22Rv1 (cell line): ENCODE measurements around the gene CENPV.

ENCODE experiments used
- ZFX ChIP-seq: fragments of 450-650 bp; IDR thresholded peaks from 2 replicates; pipeline ENCODE4 v1.6.1; 2017; ENCODE audit warnings: antibody characterized with exemption, borderline replicate concordance
- TF ChIP-seq, protein P1 (sequence below): fragments of 450-650 bp; IDR thresholded peaks from 2 replicates; pipeline ENCODE4 v1.5.1; 2017; ENCODE audit warnings: mild to moderate bottlenecking

DNA sequence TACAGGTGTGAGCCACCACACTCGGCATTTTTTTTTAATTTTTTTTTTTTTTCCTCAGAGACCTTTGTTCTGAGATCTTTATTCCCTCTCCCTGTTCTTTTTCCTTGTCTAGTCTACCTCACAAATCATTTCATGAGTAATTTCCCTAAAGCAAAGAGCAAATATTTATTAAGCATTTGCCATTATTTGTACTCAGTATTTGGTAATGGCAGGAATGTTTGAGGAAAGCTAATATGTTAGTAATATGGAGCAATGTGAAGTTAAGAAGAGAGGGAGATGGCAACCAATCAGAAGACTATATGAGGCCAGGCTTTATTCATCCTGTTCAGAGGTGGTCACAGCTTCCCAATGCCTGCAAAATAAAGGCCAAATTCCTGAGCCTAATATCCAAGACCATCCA lies 13.3 kb downstream of the CENPV start:
- TF ChIP-seq, protein P1, sequence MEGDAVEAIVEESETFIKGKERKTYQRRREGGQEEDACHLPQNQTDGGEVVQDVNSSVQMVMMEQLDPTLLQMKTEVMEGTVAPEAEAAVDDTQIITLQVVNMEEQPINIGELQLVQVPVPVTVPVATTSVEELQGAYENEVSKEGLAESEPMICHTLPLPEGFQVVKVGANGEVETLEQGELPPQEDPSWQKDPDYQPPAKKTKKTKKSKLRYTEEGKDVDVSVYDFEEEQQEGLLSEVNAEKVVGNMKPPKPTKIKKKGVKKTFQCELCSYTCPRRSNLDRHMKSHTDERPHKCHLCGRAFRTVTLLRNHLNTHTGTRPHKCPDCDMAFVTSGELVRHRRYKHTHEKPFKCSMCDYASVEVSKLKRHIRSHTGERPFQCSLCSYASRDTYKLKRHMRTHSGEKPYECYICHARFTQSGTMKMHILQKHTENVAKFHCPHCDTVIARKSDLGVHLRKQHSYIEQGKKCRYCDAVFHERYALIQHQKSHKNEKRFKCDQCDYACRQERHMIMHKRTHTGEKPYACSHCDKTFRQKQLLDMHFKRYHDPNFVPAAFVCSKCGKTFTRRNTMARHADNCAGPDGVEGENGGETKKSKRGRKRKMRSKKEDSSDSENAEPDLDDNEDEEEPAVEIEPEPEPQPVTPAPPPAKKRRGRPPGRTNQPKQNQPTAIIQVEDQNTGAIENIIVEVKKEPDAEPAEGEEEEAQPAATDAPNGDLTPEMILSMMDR: no peak
- TF ChIP-seq ZFX: no peak
